NCI-H128 (cell line): ENCODE measurements around the gene SLC25A27.
A peak's percentile ranks its signal among the peaks of the same experiment; 100 is the strongest.
"Not testable (repeated sequence)": the region's sequence is repeated elsewhere in the genome, so short reads cannot be mapped to it uniquely, and the experiment has no call there.

Experiments
- DNase-seq: peaks from one replicate; lab custom pipeline; 2025; ENCODE audit not compliant: unreplicated experiment; lab: John Stamatoyannopoulos, UW

Gene SLC25A27, protein sequence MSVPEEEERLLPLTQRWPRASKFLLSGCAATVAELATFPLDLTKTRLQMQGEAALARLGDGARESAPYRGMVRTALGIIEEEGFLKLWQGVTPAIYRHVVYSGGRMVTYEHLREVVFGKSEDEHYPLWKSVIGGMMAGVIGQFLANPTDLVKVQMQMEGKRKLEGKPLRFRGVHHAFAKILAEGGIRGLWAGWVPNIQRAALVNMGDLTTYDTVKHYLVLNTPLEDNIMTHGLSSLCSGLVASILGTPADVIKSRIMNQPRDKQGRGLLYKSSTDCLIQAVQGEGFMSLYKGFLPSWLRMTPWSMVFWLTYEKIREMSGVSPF

DNA sequence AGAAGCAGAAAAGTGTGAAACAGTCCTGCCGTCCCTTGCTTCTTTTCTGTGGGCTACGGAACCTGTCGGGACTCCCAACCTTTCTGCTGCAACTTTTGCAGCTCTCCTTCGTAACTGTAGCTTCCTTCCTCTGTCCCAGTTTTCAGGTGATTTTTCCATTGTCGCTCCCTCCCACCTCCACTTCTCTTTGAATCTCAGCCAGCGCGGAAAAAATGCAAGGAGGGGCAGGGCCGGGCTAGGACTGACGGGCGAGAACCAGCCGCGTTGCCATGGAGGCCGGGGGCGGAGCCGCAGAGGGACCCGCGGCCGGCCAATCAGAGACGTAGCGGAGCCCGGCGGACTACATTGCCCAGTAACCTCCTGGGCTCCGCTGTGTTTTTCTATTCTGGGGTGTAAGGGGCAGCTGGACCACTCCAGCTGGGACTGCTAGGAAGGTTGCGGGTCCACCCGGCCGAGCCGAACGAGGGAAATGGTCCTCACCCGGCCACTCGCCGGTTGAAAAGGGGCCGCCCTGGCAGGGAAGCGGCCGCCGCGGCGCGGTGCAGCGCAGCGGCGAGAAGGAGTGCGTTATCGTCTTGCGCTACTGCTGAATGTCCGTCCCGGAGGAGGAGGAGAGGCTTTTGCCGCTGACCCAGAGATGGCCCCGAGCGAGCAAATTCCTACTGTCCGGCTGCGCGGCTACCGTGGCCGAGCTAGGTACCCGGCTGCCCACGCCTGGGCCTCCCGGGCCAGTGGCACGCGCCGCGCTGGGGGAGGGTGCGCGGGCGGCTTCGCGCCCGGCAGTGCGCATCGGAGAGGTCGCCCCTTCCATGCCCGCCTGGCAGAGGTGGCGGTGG lies at the start of gene SLC25A27, which contains the start of gene CYP39A1:
SLC25A27 (plus strand) TSS at position 373 of the 836 bp plus-strand sequence; CDS start at position 591, 218 bp downstream.
CYP39A1 (minus strand) TSS at position 216 of the 836 bp plus-strand sequence. CDS start 236 bp downstream, outside the sequence.
- peak; percentile 90 for DNase-seq

DNA sequence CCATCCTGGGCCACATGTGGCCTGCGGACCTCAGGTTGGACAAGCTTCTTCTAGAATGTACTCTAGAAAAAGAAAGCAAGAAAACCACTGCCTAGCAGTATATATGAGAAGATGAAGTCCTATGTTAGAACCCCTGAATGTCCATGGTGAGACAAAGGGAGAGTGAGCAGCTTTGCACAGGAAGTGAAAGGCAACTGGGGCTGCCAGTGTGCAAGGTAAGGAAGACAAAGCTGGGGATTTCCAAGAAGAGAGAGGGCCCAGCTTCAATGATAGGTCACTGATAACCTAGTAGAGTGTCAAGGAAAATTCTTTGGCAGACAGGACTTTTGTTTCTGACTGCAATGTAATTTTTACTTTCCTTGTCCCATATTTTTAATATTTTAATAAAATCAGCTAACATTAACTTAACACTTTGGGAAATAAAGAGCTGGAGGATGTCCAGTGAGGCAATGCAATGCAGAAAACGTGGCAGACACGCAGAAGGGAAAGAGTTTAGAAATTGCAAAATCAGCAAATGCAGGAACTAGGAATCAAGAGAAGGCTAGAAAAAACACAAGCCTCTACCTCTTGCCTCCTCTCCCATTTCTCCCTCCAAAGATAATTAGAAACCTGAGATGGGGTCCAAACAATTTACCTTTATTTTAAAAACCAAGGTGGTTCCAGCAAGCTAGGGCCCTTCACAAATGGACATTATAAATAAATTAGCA lies 47.5 kb upstream of the SLC25A27 start:
- no peak for DNase-seq

DNA sequence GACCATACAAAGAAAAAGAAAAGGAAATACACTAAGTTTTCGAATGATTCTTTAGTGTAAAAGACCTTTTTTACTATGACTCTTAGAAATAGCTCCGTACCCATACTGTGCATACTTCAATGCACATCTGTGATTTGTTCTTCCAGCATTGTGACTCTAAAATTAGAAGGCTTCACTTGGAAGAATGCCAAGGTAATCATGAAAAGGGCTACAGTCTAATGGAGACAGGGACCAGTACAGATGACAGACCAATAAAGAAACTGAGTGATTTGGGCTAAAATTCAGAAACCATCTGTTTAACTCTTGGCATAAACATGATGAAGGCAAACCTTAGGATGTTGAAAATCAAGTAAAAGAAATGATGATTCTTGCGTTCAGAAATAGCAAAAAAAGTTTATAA lies 46.4 kb upstream of the SLC25A27 start:
- no peak for DNase-seq

DNA sequence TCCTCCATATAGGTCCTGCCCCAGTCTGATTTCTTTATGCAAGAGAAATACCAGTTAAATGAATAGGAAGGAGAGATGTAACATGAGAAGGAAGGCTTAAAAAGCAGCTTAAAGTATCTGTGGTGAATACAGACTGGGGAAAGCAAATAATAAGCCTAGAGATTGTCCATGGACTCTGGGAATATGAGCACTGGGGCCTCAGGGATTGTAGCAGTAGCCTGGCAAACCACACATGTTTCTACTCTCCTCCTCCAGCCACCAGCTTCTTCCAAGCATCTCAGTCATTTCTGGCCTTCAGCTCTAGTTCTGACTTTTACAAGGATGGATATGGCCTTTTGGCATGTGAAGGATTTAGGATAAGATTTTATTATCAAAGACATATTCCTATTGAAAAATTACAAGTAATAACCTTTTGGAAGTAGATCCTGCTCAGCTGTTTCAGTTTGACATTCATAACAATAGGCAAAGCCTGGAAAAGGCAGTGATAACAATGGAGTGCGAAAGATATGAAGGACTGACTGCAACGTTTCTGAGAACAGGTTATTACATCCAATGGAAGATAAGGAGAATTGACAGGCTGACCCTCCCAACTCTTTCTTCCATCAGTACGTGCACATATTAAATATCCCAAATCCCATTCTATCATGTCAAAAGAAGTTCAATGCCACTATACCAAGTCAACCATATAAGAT lies 41.8 kb upstream of the SLC25A27 start:
- no peak for DNase-seq

DNA sequence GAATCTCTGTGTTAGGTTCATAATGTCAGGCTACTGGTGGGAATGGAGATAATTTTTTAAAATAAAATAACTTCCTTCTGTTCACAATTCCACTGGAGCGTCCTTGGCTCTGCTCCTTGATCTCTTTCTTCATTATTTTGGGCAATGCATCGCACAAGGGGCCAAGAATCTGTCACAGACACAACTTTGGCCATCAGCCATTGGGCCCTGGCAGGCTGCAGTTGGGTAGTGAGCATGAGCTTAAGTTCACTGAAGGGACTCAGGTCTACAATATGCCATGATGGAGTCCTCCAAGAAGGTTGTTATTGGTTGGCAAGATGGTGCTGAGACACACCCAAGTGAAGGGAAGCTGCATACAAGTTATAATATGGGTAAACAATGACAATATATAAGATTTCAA lies 40.1 kb upstream of the SLC25A27 start:
- DNase-seq: no peak

DNA sequence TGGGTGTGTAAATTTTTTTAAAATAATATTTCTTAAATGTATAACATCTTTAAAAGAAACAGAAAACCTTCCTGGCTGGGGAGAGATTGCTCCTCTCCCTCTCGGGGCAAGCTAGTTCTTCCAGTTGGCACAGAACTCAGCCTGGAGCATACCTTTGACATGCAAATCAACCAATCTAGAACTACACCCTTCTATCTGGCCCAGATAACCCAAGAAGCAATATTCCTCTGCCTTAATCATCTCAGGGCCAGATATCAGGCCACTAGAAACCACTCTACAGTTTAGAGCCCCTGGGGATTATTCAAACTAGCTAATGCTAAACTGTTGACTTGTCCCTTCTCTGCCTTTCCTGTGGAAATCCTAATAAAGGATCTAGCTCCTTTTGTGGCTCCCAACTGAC lies 34.0 kb upstream of the SLC25A27 start:
- no peak for DNase-seq

DNA sequence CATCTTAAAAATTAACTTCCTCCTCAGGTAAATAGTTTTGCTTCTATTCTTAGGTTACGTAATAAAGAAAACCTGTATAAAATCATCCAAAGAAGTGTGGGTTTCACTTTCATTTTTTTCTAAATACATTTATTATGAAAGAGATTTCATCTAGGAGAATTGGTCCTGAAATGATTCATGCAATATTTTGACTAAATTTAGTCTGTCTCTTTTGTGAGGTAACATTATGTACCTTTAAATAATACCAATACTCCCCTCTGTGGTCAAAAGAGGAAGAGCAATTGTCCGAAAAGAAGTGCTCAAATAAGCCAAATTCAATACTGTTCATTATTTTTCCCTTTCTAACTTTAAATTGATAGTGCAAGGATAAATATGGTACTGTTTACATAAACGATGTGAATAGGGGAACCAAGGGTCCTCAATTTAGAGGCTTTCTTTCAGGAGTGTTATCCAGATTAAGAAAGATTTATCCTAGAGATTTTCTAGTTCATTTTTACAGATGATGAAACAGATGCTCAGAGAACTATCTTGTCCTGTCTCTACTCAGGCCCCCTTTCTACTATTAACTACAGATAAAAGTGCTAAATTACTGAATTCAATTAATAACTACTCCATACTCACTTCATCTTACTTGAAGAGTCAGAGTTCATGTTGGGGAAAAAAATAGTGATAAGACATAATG lies 26.4 kb upstream of the SLC25A27 start:
- DNase-seq: no peak

DNA sequence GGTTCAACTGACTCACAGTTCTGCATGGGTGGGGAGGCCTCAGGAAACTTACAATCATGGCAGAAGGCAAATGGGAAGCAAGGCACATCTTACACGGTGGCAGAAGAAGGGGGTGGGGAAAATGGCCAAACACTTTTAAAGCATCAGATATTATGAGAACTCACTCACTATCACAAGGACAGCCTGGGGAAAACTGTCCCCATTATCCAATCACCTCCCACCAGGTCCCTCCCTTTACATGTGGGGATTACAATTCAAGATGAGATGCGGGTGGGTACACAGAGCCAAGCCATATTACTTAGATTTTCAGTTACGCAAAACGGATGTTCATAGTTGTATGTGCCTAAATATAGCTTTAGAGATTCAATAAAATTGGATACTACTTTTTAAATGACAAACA lies 25.8 kb upstream of the SLC25A27 start:
- no peak for DNase-seq

DNA sequence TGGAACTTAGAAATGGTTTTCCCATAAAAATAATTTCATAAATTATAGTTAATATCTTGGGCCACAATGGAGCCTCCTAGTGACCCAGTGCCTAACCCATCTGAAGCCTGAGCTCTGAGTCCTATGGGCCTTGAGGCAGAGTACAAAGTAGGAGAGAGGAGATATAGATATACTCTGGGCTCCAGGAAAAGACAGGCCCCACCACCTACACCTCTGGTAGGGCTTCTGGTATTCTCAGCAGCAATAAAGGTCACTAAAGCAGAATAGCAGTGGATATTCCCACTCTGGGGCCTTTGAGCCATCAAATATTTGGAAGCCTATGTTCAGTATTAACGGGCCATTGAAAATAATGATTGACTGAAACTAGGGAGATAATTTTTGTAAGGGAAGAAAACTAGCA lies 24.3 kb upstream of the SLC25A27 start:
- no peak for DNase-seq

DNA sequence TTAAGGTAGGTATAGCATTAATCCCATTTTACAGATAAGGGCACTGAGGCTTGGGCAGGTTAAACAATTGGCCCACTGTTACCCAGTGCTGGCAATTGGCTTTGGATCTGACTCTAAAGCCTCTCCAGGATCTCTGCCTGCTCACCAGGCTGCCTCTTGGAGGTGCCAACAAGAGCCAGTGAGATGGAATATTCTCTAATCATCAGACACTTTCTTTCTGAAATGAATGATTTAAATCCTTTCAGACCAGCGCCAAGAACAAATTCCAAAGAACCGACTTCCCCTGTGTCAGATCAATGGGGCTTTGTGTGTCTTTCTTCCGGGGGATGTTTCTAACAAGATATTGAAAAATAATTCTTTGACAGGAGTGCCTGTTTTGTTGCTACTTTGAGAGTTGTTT lies 23.8 kb upstream of the SLC25A27 start:
- no peak for DNase-seq

DNA sequence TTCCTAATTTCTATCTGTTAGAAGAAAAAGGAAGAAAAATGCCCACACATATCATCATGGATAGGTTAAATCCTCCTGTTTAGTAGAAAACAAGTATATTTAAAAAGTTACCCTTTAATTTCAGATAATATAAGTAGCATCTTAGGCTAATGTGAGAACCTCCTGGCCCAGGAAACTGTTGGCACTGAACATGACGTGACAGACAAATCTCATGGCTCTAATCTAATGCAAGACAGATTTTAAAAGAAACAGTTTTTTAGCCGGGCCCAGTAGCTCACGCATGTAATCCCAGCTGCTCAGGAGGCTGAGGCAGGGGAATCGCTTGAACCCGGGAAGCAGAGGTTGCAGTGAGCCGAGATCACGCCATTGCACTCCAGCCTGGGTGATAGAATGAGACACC lies 23.1 kb upstream of the SLC25A27 start:
- no peak for DNase-seq

DNA sequence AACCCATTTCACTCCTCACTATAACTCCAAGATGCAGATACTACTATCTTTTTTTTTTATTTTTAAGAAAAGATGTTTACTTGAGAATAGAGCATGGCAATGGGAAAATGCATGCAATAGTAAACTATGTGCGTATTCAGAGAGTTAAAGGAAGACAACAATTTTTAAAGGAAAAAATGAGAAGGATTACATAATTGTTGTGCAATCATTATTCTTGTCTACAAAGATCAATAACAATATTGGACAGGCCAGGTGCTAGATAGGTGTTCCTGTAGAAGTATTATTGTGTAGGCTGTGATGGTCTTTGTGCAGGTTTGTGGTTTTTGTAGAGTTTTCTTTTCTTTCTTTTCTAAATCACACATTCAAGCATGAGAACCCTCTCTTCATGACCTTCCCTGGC lies 20.7 kb upstream of the SLC25A27 start:
- DNase-seq: no peak

DNA sequence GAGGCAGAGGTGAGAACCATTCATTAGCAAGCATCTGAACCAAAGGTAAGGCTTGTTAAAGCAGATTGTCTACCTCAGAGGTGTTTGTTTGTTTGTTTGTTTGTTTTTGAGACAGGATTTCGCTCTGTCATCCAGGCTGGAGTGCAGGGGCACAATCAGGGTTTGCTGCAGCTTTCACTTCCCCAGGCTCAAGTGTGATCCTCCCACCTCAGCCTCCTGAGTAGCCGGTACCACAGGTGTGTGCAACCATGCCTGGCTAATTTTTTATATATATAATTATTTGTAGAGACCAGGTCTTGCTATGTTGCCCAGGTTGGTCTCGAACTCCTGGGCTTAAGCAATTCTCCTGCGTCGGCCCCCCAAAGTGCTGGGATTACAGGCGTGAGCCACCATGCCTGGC lies 17.3 kb upstream of the SLC25A27 start:
- no peak for DNase-seq

DNA sequence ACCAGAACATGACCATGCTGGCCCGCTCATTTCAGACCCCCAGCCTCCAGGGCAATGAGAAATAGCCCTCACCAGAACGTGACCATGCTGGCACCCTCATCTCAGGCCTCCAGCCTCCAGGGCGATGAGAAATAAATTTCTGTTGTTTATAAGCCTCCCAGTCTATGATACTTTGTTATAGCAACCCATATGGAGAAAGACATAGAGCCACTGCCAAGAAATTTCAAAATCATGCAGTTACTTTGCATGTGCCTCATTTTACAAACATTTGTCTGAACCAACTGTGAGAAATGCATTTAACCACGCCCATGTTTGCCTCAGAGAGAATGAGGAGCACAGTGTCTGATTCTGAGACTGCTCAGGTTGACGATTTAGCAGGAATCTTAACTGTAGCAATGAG lies 15.6 kb upstream of the SLC25A27 start:
- DNase-seq: no peak

DNA sequence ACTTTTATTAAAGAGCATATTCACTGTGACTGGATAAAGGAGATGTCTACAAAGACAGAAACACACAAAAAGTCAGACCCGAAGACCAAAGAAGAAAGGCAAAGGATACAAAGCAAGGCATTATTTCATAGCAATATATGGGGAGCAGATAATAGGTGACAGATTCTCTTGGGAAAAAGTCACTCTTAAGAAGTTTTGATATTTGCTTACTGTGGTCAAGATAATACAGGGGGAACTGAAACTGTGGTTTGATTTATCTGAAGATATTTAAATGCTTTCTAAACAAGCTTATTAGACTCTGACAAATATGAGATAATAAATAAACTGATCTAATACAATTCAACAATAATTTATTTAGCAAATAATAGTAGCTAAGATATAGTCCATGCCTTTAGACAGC lies 14.8 kb upstream of the SLC25A27 start:
- DNase-seq: no peak

DNA sequence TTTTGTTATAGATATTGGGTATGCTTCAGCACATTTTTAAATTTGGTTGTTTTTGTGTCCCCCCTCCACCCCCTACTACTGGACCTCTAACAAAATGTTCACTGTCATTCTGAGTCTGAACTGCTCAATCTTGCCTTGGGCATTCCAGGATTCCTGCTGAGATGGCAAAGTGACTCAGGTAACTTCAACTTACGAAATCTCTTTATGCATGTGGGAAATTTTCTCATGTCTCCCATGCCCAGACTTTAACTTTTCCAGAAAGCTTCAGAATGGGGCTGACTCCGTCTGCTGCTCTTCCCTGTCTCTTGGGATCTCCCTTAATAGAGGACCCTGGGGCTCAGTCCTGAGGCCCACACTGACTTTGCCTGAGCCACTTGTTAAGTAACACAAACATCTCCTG lies 14.1 kb upstream of the SLC25A27 start:
- DNase-seq: no peak

DNA sequence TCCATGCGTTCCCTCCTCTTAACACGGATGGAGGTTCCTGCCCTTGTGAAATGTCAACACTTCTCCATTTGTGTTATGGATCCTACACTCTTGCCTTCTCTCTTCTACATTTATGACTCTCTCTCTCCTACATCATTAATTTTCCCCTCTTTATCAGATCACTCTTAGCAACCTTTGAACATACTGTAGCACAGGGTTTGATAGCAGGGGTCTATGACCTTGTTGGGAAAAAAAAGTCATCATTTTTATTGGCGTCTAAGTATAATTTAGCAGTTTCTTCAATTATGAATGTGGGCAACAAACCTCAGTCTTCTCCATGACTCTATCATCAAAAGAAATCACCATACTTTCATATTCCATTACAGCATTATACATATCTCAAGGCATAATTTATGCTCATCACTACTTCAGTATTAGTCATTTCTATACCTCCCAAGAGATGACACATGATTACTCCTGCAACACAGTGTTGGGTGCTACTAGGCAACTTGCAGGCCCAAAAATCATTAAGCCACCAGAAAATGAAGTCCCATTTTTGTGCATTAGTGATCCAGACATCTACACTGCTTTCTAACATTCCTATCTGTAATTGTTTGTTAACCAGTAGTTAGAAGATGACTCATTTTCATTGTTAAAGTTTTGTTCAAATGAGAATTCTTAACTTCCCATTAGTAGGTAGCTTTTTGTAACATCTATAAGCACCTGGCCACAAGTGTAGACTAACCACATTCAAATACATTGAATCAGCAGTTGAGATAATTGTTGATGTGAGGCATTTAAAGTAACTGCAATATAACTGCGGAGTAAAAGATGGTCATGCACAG lies 9.6 kb upstream of the SLC25A27 start:
- DNase-seq: no peak

DNA sequence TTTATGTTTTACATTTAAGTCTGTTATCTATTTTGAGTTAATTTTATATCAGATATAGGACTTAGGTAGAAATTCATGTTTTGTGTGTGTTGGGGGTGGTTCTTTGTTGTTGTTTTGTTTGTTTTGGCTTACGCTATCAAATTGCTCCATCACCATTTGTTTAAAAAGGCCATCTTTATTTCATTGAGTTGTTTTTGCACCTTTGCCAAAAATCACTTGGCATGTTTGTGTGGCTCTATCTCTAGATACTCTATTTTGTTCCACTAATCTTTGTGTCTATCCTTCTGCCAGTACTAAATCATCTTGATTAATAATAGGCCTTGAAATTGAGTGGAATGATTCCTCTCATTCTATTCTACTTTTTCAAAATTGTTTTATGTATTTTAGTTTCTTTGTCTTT lies 7.5 kb upstream of the SLC25A27 start:
- no peak for DNase-seq

DNA sequence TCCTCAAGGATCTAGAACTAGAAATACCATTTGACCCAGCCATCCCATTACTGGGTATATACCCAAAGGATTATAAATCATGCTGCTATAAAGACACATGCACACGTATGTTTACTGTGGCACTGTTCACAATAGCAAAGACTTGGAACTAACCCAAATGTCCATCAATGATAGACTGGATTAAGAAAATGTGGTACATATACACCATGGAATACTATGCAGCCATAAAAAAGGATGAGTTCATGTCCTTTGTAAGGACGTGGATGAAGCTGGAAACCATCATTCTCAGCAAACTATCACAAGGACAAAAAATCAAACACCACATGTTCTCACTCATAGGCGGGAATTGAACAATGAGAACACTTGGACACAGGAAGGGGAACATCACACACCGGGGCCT lies 4.7 kb upstream of the SLC25A27 start:
- DNase-seq: not testable (repeated sequence)
